Hepatocyte (in vitro differentiated cells): Measurements from ENCODE around the gene CDON. TPM values are rescaled to one million over a fixed set of nuclear protein-coding genes. Genes with fewer than 3 reads are reported as not detected.

ENCODE experiments used
- DNase-seq: peaks from one replicate; pipeline ENCODE4 v3.0.0-alpha.2; 2016; ENCODE audit warnings: low spot score
- H2AFZ ChIP-seq: fragments of 200-600 bp; sonication (generic); 2 replicates; pipeline ENCODE4 v1.6.0; 2016; ENCODE audit warnings: antibody characterized with exemption, mild to moderate bottlenecking
- H3K27ac ChIP-seq: fragments of 200-600 bp; sonication (generic); 2 replicates; pipeline ENCODE4 v1.5.1; 2016; ENCODE audit warnings: mild to moderate bottlenecking
- H3K27me3 ChIP-seq: fragments of 200-600 bp; sonication (generic); 2 replicates; pipeline ENCODE4 v1.6.1; 2016
- H3K36me3 ChIP-seq: fragments of 200-600 bp; sonication (generic); replicated peaks from 2 replicates; pipeline ENCODE4 v1.5.1; 2016; ENCODE audit warnings: low read depth; ENCODE audit not compliant: insufficient read depth
- H3K4me1 ChIP-seq: fragments of 200-600 bp; sonication (generic); 2 replicates; pipeline ENCODE4 v1.5.1; 2016; ENCODE audit warnings: mild to moderate bottlenecking, moderate library complexity; ENCODE audit not compliant: insufficient read depth
- H3K4me2 ChIP-seq: fragments of 200-600 bp; sonication (generic); 2 replicates; pipeline ENCODE4 v1.6.0; 2016
- H3K4me3 ChIP-seq: fragments of 200-600 bp; sonication (generic); 2 replicates; pipeline ENCODE4 v1.5.1; 2016; ENCODE audit warnings: mild to moderate bottlenecking
- H3K79me2 ChIP-seq: fragments of 200-600 bp; sonication (generic); 2 replicates; pipeline ENCODE4 v1.6.0; 2017; ENCODE audit warnings: mild to moderate bottlenecking
- H3K9me2 ChIP-seq: fragments of 200-600 bp; sonication (generic); replicated peaks from 2 replicates; pipeline ENCODE4 v1.6.0; 2017; ENCODE audit warnings: mild to moderate bottlenecking; ENCODE audit not compliant: insufficient read depth
- H3K9me3 ChIP-seq: fragments of 200-600 bp; sonication (generic); 2 replicates; pipeline ENCODE4 v1.5.1; 2016; ENCODE audit warnings: low read depth, mild to moderate bottlenecking
- H4K20me1 ChIP-seq: fragments of 200-600 bp; sonication (generic); 2 replicates; pipeline ENCODE4 v1.6.0; 2016; ENCODE audit warnings: mild to moderate bottlenecking; ENCODE audit not compliant: insufficient read depth, poor library complexity, severe bottlenecking
- EZH2 ChIP-seq: fragments of 200-600 bp; sonication (generic); IDR thresholded peaks from 2 replicates; pipeline ENCODE4 v1.6.1; 2016; ENCODE audit warnings: antibody characterized with exemption, mild to moderate bottlenecking, borderline replicate concordance
- EZH2phosphoT487 ChIP-seq: fragments of 200-600 bp; sonication (generic); IDR thresholded peaks from one replicate; pipeline ENCODE4 v1.6.1; 2018; ENCODE audit warnings: antibody characterized with exemption, mild to moderate bottlenecking, low read depth, moderate library complexity; ENCODE audit not compliant: unreplicated experiment, severe bottlenecking
- WGBS: methylation state at CpG from one replicate; pipeline ENCODE4 v1.1.6; 2016; ENCODE audit warnings: low lambda C conversion rate; ENCODE audit errors: missing lambda C conversion rate; 5-methylcytosine and 5-hydroxymethylcytosine counted together
- polyA plus RNA-seq: library from polyadenylated mRNA; unstranded; fragments of >200 nt; fragmentation: Nextera tagmentation; extraction: Ambion mirVana; gene quantifications from 2 replicates; pipeline ENCODE4 v1.2.1, GENCODE V29; 2016
- total RNA-seq: library from RNA; depleted of rRNA; stranded (reverse); fragments of >200 nt; gene quantifications from 2 replicates; pipeline ENCODE4 v1.2.3, GENCODE V29; 2014
- TF ChIP-seq, protein P1 (sequence below): fragments of 200-600 bp; sonication (generic); IDR thresholded peaks from 2 replicates; pipeline ENCODE4 v1.5.1; 2016; ENCODE audit warnings: antibody characterized with exemption, mild to moderate bottlenecking; ENCODE audit not compliant: poor library complexity

The CDON gene
- total and polyA plus RNA-seq, 2 experiments from 2014 or later: 17.5 to 41.9 TPM

DNA sequence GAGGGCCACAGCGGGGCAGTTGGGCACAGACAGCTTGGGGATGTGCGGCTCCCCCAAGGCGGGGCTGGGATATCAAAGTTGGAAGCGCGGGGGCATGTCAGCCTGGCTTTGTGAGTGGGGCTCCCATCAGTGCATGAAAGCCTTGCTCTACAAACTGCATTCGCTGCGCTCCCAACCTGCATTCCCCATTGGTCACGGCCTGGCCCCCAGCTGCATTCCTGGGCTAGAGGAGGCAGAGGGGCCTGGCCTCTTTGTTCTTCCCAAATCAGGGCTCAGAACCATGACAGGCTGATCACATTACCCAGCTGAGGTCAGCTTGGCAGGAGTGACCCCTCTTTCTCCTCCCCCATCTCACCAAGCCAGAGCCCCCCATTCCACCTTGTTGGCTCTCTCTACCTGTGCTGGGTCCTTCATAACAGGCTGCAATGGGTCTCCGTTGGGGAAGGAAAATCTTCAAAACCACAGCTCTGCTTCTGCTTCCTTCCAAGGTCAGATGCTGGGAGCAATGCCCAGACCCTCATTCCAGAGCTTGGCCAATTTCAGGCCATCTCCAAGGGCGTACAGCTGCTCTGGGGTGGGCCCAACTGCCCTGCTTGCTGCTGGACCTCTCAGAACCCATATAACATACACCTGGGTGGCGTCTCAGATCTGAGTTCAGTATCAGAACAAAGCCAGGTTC lies 38.7 kb upstream of the CDON start:
- Histone ChIP-seq H2AFZ (no peak overlapping the region), H3K4me1 (peaks cover 20% of the 10 kb centered on the region), H3K9me2 (no peaks in the 10 kb centered on the region), H3K27ac (no peak overlapping the region), H3K79me2 (no peaks in the 10 kb centered on the region), H3K9me3 (no peaks in the 10 kb centered on the region), H3K36me3 (no peaks in the 10 kb centered on the region), H3K4me3 (no peak overlapping the region), H3K27me3 (no peaks in the 10 kb centered on the region), H4K20me1 (no peaks in the 10 kb centered on the region), H3K4me2 (no peak overlapping the region)
- no peak for TF ChIP-seq EZH2
- TF ChIP-seq, protein P1, sequence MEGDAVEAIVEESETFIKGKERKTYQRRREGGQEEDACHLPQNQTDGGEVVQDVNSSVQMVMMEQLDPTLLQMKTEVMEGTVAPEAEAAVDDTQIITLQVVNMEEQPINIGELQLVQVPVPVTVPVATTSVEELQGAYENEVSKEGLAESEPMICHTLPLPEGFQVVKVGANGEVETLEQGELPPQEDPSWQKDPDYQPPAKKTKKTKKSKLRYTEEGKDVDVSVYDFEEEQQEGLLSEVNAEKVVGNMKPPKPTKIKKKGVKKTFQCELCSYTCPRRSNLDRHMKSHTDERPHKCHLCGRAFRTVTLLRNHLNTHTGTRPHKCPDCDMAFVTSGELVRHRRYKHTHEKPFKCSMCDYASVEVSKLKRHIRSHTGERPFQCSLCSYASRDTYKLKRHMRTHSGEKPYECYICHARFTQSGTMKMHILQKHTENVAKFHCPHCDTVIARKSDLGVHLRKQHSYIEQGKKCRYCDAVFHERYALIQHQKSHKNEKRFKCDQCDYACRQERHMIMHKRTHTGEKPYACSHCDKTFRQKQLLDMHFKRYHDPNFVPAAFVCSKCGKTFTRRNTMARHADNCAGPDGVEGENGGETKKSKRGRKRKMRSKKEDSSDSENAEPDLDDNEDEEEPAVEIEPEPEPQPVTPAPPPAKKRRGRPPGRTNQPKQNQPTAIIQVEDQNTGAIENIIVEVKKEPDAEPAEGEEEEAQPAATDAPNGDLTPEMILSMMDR: no peak
- no peak for TF ChIP-seq EZH2phosphoT487
- 94% methylated on average over 11 of the region's 11 CpGs for WGBS
- no peak for DNase-seq

DNA sequence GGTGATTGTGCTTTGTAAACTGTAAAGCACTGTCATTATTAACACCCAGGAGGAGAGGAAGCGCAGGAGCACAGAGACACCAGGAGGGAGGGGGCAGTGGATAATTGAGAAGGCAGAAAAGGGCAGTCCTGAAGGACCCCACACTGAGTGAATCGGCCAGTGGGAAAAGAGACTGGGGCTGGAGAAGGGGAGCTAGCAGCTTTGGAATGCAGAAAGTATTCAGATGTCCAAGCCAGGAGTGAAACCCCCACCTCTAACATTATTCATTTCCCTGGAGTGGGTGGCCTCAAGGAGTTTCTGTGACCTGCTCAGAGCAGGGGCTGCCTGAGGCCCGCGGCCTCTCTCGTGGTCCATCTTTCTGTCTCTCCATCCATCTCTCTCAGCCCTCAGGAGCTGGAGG lies 38.0 kb upstream of the CDON start:
- WGBS: 69% methylated on average over 5 of the region's 5 CpGs
- Histone ChIP-seq H3K4me2 (no peak overlapping the region), H4K20me1 (no peaks in the 10 kb centered on the region), H3K27me3 (no peaks in the 10 kb centered on the region), H3K4me3 (no peak overlapping the region), H3K9me2 (no peaks in the 10 kb centered on the region), H3K36me3 (no peaks in the 10 kb centered on the region), H3K79me2 (no peaks in the 10 kb centered on the region), H3K4me1 (peaks cover 20% of the 10 kb centered on the region), H3K9me3 (no peaks in the 10 kb centered on the region), H3K27ac (no peak overlapping the region), H2AFZ (no peak overlapping the region)
- TF ChIP-seq EZH2 (no peak), EZH2phosphoT487 (no peak)
- TF ChIP-seq, protein P1: no peak
- DNase-seq: no peak

DNA sequence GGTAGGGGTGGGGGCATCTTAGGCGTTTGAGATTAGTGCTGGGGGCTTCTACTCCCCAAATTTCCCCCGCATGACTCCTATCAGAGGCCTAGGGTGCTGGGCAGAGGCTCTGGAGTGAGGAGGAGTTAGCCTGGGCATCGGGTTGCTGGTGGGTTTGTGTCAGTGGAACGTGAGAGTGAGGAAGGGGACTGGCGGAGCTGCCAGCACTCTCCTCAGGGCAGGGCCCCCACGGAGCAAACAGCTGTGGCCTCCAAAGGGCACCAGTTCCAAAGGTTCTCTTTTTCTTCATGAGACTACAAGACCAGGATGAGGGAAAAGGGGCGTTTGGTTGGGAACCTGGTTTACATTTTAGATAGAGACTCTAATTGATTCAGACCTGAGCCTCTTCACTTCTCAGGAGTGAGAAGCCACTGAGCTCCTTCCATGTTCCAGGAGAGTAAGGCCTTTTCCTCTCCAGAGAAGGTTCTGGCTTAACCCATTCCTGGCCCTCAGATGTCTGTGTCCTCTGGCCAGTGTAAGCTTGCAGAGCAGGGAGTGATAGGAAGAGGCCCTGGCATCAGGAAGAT lies 35.6 kb upstream of the CDON start:
- Histone ChIP-seq H3K27ac (no peak overlapping the region), H3K4me2 (no peak overlapping the region), H3K27me3 (no peaks in the 10 kb centered on the region), H3K9me2 (no peaks in the 10 kb centered on the region), H2AFZ (no peak overlapping the region), H3K4me3 (no peak overlapping the region), H3K36me3 (no peaks in the 10 kb centered on the region), H3K4me1 (peaks cover 20% of the 10 kb centered on the region), H3K9me3 (no peaks in the 10 kb centered on the region), H3K79me2 (no peaks in the 10 kb centered on the region), H4K20me1 (no peaks in the 10 kb centered on the region)
- no peak for DNase-seq
- WGBS: 51% methylated on average over 7 of the region's 7 CpGs
- TF ChIP-seq, protein P1: no peak
